GM12875 (cell line): ENCODE data around the gene PDZRN3.

Experiments
- H3K4me3 ChIP-seq: one replicate; pipeline ENCODE4 v1.5.1; 2011; ENCODE audit warnings: low read depth, low read length, control low read depth
- CTCF ChIP-seq: IDR thresholded peaks from 2 replicates; pipeline ENCODE4 v1.5.1; 2011; ENCODE audit warnings: low read depth, mild to moderate bottlenecking, control low read depth, inconsistent platforms, low read length, moderate library complexity, borderline replicate concordance; ENCODE audit not compliant: insufficient read depth

The PDZRN3 gene

GRCh38 chr3:73442152-73442551 lies 182.6 kb downstream of the PDZRN3 start:
- no peak overlapping the region for H3K4me3 ChIP-seq

GRCh38 chr3:73437828-73438227 lies 186.9 kb downstream of the PDZRN3 start:
- TF ChIP-seq CTCF, result no peak
- H3K4me3 ChIP-seq, result no peak overlapping the region

More at GRCh38 chr3:73442152-73442551, 182.6 kb downstream of the PDZRN3 start:
- no peak for TF ChIP-seq CTCF

- H3K4me3 ChIP-seq, result no peak overlapping the region
- TF ChIP-seq CTCF, result no peak
Observed at GRCh38 chr3:73435055-73435454, 189.7 kb downstream of the PDZRN3 start.

- TF ChIP-seq CTCF, result no peak
- H3K4me3 ChIP-seq, result no peak overlapping the region
Observed at GRCh38 chr3:73433687-73434086, 191.1 kb downstream of the PDZRN3 start.

GRCh38 chr3:73433079-73433478 lies 191.7 kb downstream of the PDZRN3 start:
- no peak for TF ChIP-seq CTCF
- H3K4me3 ChIP-seq, result no peak overlapping the region

GRCh38 chr3:73432706-73433032 lies 192.1 kb downstream of the PDZRN3 start:
- no peak overlapping the region for H3K4me3 ChIP-seq
- TF ChIP-seq CTCF, result no peak

GRCh38 chr3:73432023-73432705 lies 192.6 kb downstream of the PDZRN3 start:
- H3K4me3 ChIP-seq, result no peak overlapping the region
- TF ChIP-seq CTCF, result peak; percentile 51
